Sigmoid colon (tissue), 4 donors: ENCODE measurements around the gene IRF2.

ENCODE experiments used
- CTCF ChIP-seq, 4 experiments: fragments of 450-650 bp in 3 of 4; fragments of 200-600 bp in 1 of 4; IDR thresholded peaks; one replicate each; pipeline ENCODE4 v1.5.1; 2016 to 2019; ENCODE audit warnings: antibody characterized with exemption in 4 of 4, mild to moderate bottlenecking in 3 of 4, moderate library complexity in 2 of 4
- POLR2AphosphoS5 ChIP-seq, 4 donors: sonication (generic); formaldehyde crosslinking; IDR thresholded peaks; one replicate each; pipeline ENCODE4 v1.6.1; 2017; ENCODE audit warnings: antibody characterized with exemption in 4 of 4

DNA sequence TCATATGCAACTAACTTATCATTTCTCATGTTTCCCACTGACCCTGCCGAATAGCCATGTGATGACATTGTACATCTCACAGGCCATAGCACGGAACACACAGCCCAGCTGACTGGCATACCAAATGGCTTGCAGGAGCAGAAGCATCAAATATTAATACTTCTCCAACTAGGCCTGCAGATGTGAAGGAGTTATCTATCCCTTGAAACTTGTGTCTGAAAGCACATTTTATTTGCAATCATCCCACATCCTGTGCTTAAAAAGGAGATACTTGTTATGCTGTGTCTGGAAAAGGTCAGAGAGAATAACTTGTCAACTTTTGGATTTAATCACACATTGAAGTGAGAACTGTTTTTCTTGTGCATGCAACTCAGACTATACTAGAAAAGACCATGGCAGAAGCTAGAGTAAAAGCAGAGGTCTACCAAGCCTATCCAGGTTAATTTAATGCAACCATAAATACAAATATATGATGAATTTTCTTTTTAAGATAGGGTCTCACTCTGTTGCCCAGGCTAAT is 100.4 kb downstream of the IRF2 start:
- TF ChIP-seq CTCF (IDR thresholded peaks at IDR 0.05) (no peak), POLR2AphosphoS5 (IDR thresholded peaks at IDR 0.05) (no peak)
